H9 (cell line): ENCODE measurements around the gene SLC35A3. TPM values are rescaled to one million over a fixed set of nuclear protein-coding genes. Genes with fewer than 3 reads are reported as not detected.
A peak's percentile ranks its signal among the peaks of the same experiment; 100 is the strongest.

Source experiments
- DNase-seq: peaks from one replicate; pipeline ENCODE4 v3.0.0-alpha.2; 2017
- H2AFZ ChIP-seq: one replicate; pipeline ENCODE4 v1.6.1; 2013; ENCODE audit warnings: mild to moderate bottlenecking, low read length, control low read depth, moderate library complexity
- H2AK5ac ChIP-seq: 2 replicates; pipeline ENCODE4 v1.6.1; 2013; ENCODE audit warnings: low read length, control low read depth, mixed read lengths; ENCODE audit not compliant: insufficient read length
- H2BK120ac ChIP-seq: one replicate; pipeline ENCODE4 v1.6.1; 2013; ENCODE audit warnings: low read depth, mild to moderate bottlenecking, low read length, control low read depth, inconsistent platforms; ENCODE audit not compliant: poor library complexity, severe bottlenecking
- H2BK12ac ChIP-seq: 2 replicates; pipeline ENCODE4 v1.6.1; 2013; ENCODE audit warnings: low read length, control low read depth, mixed read lengths, low read depth; ENCODE audit not compliant: insufficient read length
- H2BK15ac ChIP-seq: 2 replicates; pipeline ENCODE4 v1.6.1; 2013; ENCODE audit warnings: low read depth, low read length, control low read depth
- H2BK20ac ChIP-seq: one replicate; pipeline ENCODE4 v1.6.1; 2013; ENCODE audit warnings: low read depth, mild to moderate bottlenecking, low read length, control low read depth, inconsistent platforms; ENCODE audit not compliant: poor library complexity, severe bottlenecking
- H2BK5ac ChIP-seq: 2 replicates; pipeline ENCODE4 v1.6.1; 2013; ENCODE audit warnings: low read length, control low read depth, mixed read lengths; ENCODE audit not compliant: insufficient read length
- H3K14ac ChIP-seq: 2 replicates; pipeline ENCODE4 v1.6.1; 2013; ENCODE audit warnings: low read length, control low read depth; ENCODE audit not compliant: insufficient read depth
- H3K18ac ChIP-seq: 2 replicates; pipeline ENCODE4 v1.6.1; 2013; ENCODE audit warnings: low read depth, mild to moderate bottlenecking, mixed read lengths, low read length, control low read depth; ENCODE audit not compliant: insufficient read length
- H3K23ac ChIP-seq: 2 replicates; pipeline ENCODE4 v1.6.1; 2013; ENCODE audit warnings: low read length, control low read depth, mixed read lengths, low read depth; ENCODE audit not compliant: insufficient read length
- H3K23me2 ChIP-seq: 2 replicates; pipeline ENCODE4 v1.6.1; 2013; ENCODE audit warnings: low read depth, mild to moderate bottlenecking, mixed read lengths, low read length, control low read depth; ENCODE audit not compliant: insufficient read length, poor library complexity, severe bottlenecking
- H3K27ac ChIP-seq: 2 replicates; pipeline ENCODE4 v1.5.1; 2013; ENCODE audit warnings: low read length, control low read depth, mixed read lengths, low read depth; ENCODE audit not compliant: insufficient read length
- H3K27me3 ChIP-seq: 2 replicates; pipeline ENCODE4 v1.6.1; 2013; ENCODE audit warnings: low read length, control low read depth, inconsistent platforms; ENCODE audit not compliant: insufficient read depth
- H3K4ac ChIP-seq: 2 replicates; pipeline ENCODE4 v1.6.1; 2013; ENCODE audit warnings: low read depth, mild to moderate bottlenecking, control low read depth, inconsistent platforms, low read length, moderate library complexity
- H3K4me1 ChIP-seq: 2 replicates; pipeline ENCODE4 v1.6.1; 2013; ENCODE audit warnings: low read length, control low read depth, inconsistent platforms; ENCODE audit not compliant: insufficient read depth
- H3K4me2 ChIP-seq: 2 replicates; pipeline ENCODE4 v1.6.1; 2013; ENCODE audit warnings: low read length, control low read depth, mixed read lengths; ENCODE audit not compliant: insufficient read length, insufficient read depth
- H3K56ac ChIP-seq: 2 replicates; pipeline ENCODE4 v1.6.1; 2013; ENCODE audit warnings: low read depth, mild to moderate bottlenecking, mixed read lengths, low read length, control low read depth; ENCODE audit not compliant: insufficient read length
- H3K79me1 ChIP-seq: 2 replicates; pipeline ENCODE4 v1.6.1; 2013; ENCODE audit warnings: low read depth, mild to moderate bottlenecking, moderate library complexity, low read length, control low read depth, inconsistent platforms; ENCODE audit not compliant: insufficient read depth, poor library complexity, severe bottlenecking
- H3K79me2 ChIP-seq: 2 replicates; pipeline ENCODE4 v1.6.1; 2013; ENCODE audit warnings: low read length, control low read depth, inconsistent platforms; ENCODE audit not compliant: insufficient read depth
- H3K9ac ChIP-seq: 2 replicates; pipeline ENCODE4 v1.6.1; 2013; ENCODE audit warnings: low read length, control low read depth, mixed read lengths; ENCODE audit not compliant: insufficient read length; ENCODE audit errors: extremely low read depth
- H3K9me3 ChIP-seq: one replicate; pipeline ENCODE4 v1.6.1; 2013; ENCODE audit warnings: low read depth, low read length, inconsistent platforms; ENCODE audit not compliant: control insufficient read depth
- H3T11ph ChIP-seq: one replicate; pipeline ENCODE4 v1.6.1; 2013; ENCODE audit warnings: mild to moderate bottlenecking, low read length, control low read depth, inconsistent platforms
- H4K20me1 ChIP-seq: one replicate; pipeline ENCODE4 v1.6.1; 2013; ENCODE audit not compliant: control insufficient read depth, insufficient read length, insufficient read depth
- H4K5ac ChIP-seq: 2 replicates; pipeline ENCODE4 v1.6.1; 2013; ENCODE audit warnings: low read depth, mild to moderate bottlenecking, mixed read lengths, low read length, control low read depth; ENCODE audit not compliant: insufficient read length
- H4K8ac ChIP-seq: replicated peaks from 2 replicates; pipeline ENCODE4 v1.6.1; 2013; ENCODE audit warnings: low read length, control low read depth, mixed read lengths, low read depth; ENCODE audit not compliant: insufficient read length
- H4K91ac ChIP-seq: 2 replicates; pipeline ENCODE4 v1.6.1; 2013; ENCODE audit warnings: low read depth, mild to moderate bottlenecking, moderate library complexity, mixed read lengths, low read length, control low read depth; ENCODE audit not compliant: insufficient read length
- H3K27ac Mint-ChIP-seq, 3 experiments: 2 replicates in 2 of 3; 3 replicates in 1 of 3; pipeline ENCODE4 v1.8.0; 2020 to 2021; ENCODE audit warnings: mixed read lengths in 3 of 3, mild to moderate bottlenecking in 1 of 3, moderate library complexity in 1 of 3
- H3K27me3 Mint-ChIP-seq: 2 replicates; pipeline ENCODE4 v1.8.0; 2021; ENCODE audit warnings: low read depth, mild to moderate bottlenecking, moderate library complexity, mixed read lengths
- H3K36me3 Mint-ChIP-seq, 3 experiments: 2 replicates in 2 of 3; 3 replicates in 1 of 3; pipeline ENCODE4 v1.8.0; 2020 to 2021; ENCODE audit warnings: low read depth in 3 of 3, mixed read lengths in 3 of 3; ENCODE audit not compliant: insufficient read depth in 1 of 3
- H3K4me1 Mint-ChIP-seq, 2 experiments: 2 replicates each; pipeline ENCODE4 v1.8.0; 2020; ENCODE audit warnings: mixed read lengths in 2 of 2
- H3K4me3 Mint-ChIP-seq, 2 experiments: 2 replicates in 1 of 2; 3 replicates in 1 of 2; pipeline ENCODE4 v1.8.0; 2020 to 2021; ENCODE audit warnings: mild to moderate bottlenecking in 2 of 2, mixed read lengths in 2 of 2, moderate library complexity in 1 of 2
- H3K9me3 Mint-ChIP-seq, 2 experiments: 2 replicates in 1 of 2; 3 replicates in 1 of 2; pipeline ENCODE4 v1.8.0; 2020; ENCODE audit warnings: mild to moderate bottlenecking in 2 of 2, mixed read lengths in 2 of 2, moderate library complexity in 1 of 2
- CTCF ChIP-seq: fragments of 200-600 bp; sonication (generic); conservative IDR thresholded peaks from 3 replicates; pipeline ENCODE4 v1.8.0; 2021; ENCODE audit warnings: antibody characterized with exemption, mild to moderate bottlenecking
- total RNA-seq: library from RNA; stranded (reverse); gene quantifications from 2 replicates; pipeline ENCODE4 v1.2.1, GENCODE V29; 2021

The SLC35A3 gene
- total RNA-seq, 1 experiment from 2014 or later: 15.1 TPM

- TF ChIP-seq CTCF: no peak
- H3K27ac Mint-ChIP-seq: peak overlapping the region in 1 of 3 experiments; percentile 2; a peak in 1 of 7 replicates
These were observed 83.3 kb downstream of the SLC35A3 start for GRCh38 chr1:100053119-100053518.

More at GRCh38 chr1:100053119-100053518, 83.3 kb downstream of the SLC35A3 start:
- H3K4me1 ChIP-seq: peaks cover 4% of the 10 kb centered on the region; the same call in 1 of the 2 replicates
- Mint-ChIP-seq H3K9me3 (no peaks in the 10 kb centered on the region), H3K27me3 (no peaks in the 10 kb centered on the region), H3K4me3 (no peak overlapping the region), H3K4me1 (peaks cover 16 to 17% of the 10 kb centered on the region in 2 experiments), H3K36me3 (peaks cover 2 to 15% (median 15%) of the 10 kb centered on the region in 3 experiments; a peak in 6 of 7 replicates)
- H3K23me2 ChIP-seq: no peaks in the 10 kb centered on the region
- H3T11ph ChIP-seq: no peak overlapping the region
- no peak overlapping the region for H4K8ac ChIP-seq
- no peak overlapping the region for H3K4ac ChIP-seq
- H3K27me3 ChIP-seq: no peaks in the 10 kb centered on the region
- H3K56ac ChIP-seq: no peak overlapping the region
- H3K23ac ChIP-seq: no peak overlapping the region
- peaks cover 14% of the 10 kb centered on the region; the same call in 1 of the 2 replicates for H3K79me2 ChIP-seq
- no peak overlapping the region for H3K27ac ChIP-seq
- peaks cover 5% of the 10 kb centered on the region for H3K79me1 ChIP-seq
- no peak overlapping the region for H2BK15ac ChIP-seq
- H3K14ac ChIP-seq: no peak overlapping the region
- H2BK12ac ChIP-seq: no peak overlapping the region
- H3K18ac ChIP-seq: no peak overlapping the region
- H3K9ac ChIP-seq: no peak overlapping the region
- no peak overlapping the region for H4K5ac ChIP-seq
- no peak overlapping the region for H2BK5ac ChIP-seq
- H2BK120ac ChIP-seq: no peak overlapping the region
- H2BK20ac ChIP-seq: no peak overlapping the region
- no peaks in the 10 kb centered on the region for H3K9me3 ChIP-seq
- no peaks in the 10 kb centered on the region for H4K20me1 ChIP-seq
- no peak overlapping the region for H4K91ac ChIP-seq
- no peak overlapping the region for H3K4me2 ChIP-seq
- no peak for DNase-seq
- H2AFZ ChIP-seq: no peak overlapping the region
- no peak overlapping the region for H2AK5ac ChIP-seq
